IPS DF 4.7 (cell line): ENCODE measurements around the gene PDRG1.

Source experiments
- DNase-seq: peaks from one replicate; pipeline ENCODE4 v3.0.0-alpha.2; 2013; ENCODE audit warnings: low spot score; ENCODE audit errors: extremely low read depth

Gene PDRG1

GRCh38 chr20:31908424-31908823 lies 43.4 kb downstream of the PDRG1 start:
- DNase-seq = no peak

- DNase-seq = no peak
Measured at GRCh38 chr20:31908016-31908415, 43.8 kb downstream of the PDRG1 start.

GRCh38 chr20:31907046-31907445 lies 44.8 kb downstream of the PDRG1 start:
- DNase-seq = no peak

GRCh38 chr20:31906001-31906400 lies 45.8 kb downstream of the PDRG1 start:
- no peak for DNase-seq

- no peak for DNase-seq
Measured at GRCh38 chr20:31903627-31904386, 48.0 kb downstream of the PDRG1 start.

GRCh38 chr20:31901615-31902014 lies 50.2 kb downstream of the PDRG1 start:
- no peak for DNase-seq

- DNase-seq = no peak
Measured at GRCh38 chr20:31897541-31897940, 54.3 kb downstream of the PDRG1 start.

- DNase-seq = no peak
Measured at GRCh38 chr20:31896049-31896448, 55.8 kb downstream of the PDRG1 start.

GRCh38 chr20:31894980-31895675 lies 56.7 kb downstream of the PDRG1 start:
- no peak for DNase-seq
